Lung (tissue), 12 donors: Measurements from ENCODE around the gene COL4A1. TPM values are rescaled to one million over a fixed set of nuclear protein-coding genes. Genes with fewer than 3 reads are reported as not detected.

Experiments
- ATAC-seq: fragments of 200-7000 bp; cut with Tn5 transposase; one replicate; pipeline ENCODE4 v1.9.1; 2020; ENCODE audit warnings: moderate number of reproducible peaks; ENCODE audit not compliant: insufficient read depth, low FRiP score
- DNase-seq, 3 donors: peaks; one replicate each; pipeline ENCODE4 v3.0.0-alpha.2; 2013 to 2017
- H3K27ac ChIP-seq, 2 donors: one replicate each; pipeline ENCODE4 v1.5.1; 2013; ENCODE audit warnings: mild to moderate bottlenecking in 2 of 2, moderate library complexity in 2 of 2, control low read depth in 1 of 2, inconsistent platforms in 1 of 2, low read depth in 1 of 2, low read length in 1 of 2
- H3K27me3 ChIP-seq, 3 donors: one replicate each; pipeline ENCODE4 v1.5.1; 2013; ENCODE audit warnings: low read length in 2 of 3; ENCODE audit not compliant: control insufficient read depth in 3 of 3, insufficient read depth in 3 of 3
- H3K36me3 ChIP-seq, 4 donors: one replicate each; pipeline ENCODE4 v1.5.1; 2013; ENCODE audit warnings: low read length in 4 of 4, mild to moderate bottlenecking in 1 of 4, moderate library complexity in 1 of 4; ENCODE audit not compliant: control insufficient read depth in 4 of 4, insufficient read depth in 4 of 4
- H3K4me1 ChIP-seq, 5 donors: one replicate each; pipeline ENCODE4 v1.5.1; 2013; ENCODE audit warnings: low read length in 5 of 5, mild to moderate bottlenecking in 2 of 5, moderate library complexity in 1 of 5; ENCODE audit not compliant: control insufficient read depth in 5 of 5, insufficient read depth in 5 of 5
- H3K4me3 ChIP-seq: one replicate; pipeline ENCODE4 v1.5.1; 2013; ENCODE audit warnings: mild to moderate bottlenecking, control low read depth, moderate library complexity
- H3K9ac ChIP-seq, 2 donors: one replicate each; pipeline ENCODE4 v1.5.1; 2013; ENCODE audit warnings: low read length in 2 of 2, control low read depth in 1 of 2; ENCODE audit not compliant: insufficient read depth in 1 of 2
- H3K9me3 ChIP-seq, 4 donors: one replicate each; pipeline ENCODE4 v1.5.1; 2013; ENCODE audit warnings: low read length in 3 of 4, mild to moderate bottlenecking in 1 of 4, moderate library complexity in 1 of 4; ENCODE audit not compliant: control insufficient read depth in 4 of 4, insufficient read depth in 3 of 4
- CTCF ChIP-seq: IDR thresholded peaks from 2 replicates; pipeline ENCODE4 v1.5.1; 2012; ENCODE audit warnings: mild to moderate bottlenecking; ENCODE audit errors: control extremely low read depth, extremely low read depth
- WGBS, 2 donors: extraction: QIAGEN DNeasy Blood & Tissue Kit; methylation state at CpG; one replicate each; pipeline ENCODE4 v1.1.7; 2013; 5-methylcytosine and 5-hydroxymethylcytosine counted together
- polyA plus RNA-seq, 2 donors: library from polyadenylated mRNA; stranded (reverse); fragments of 200-250 nt; gene quantifications; one replicate each; pipeline ENCODE4 v1.2.1, GENCODE V29; 2013
- total RNA-seq, 2 donors: library from RNA; depleted of rRNA in 1 of 2; stranded (reverse); fragments of >200 nt in 1 of 2; gene quantifications; one replicate each; pipeline ENCODE4 v1.2.1, GENCODE V29; 2014 to 2021
- donor health status: control.
- donor health status: control.
- donor health status: Bipolar disorder and iron deficiency.
- donor health status: healthy.
- donor health status: DM: yes; HTN: yes; CAD: no.

The COL4A1 gene
- total and polyA plus RNA-seq, 4 donors = 114 to 1,051 (median 318) TPM

DNA sequence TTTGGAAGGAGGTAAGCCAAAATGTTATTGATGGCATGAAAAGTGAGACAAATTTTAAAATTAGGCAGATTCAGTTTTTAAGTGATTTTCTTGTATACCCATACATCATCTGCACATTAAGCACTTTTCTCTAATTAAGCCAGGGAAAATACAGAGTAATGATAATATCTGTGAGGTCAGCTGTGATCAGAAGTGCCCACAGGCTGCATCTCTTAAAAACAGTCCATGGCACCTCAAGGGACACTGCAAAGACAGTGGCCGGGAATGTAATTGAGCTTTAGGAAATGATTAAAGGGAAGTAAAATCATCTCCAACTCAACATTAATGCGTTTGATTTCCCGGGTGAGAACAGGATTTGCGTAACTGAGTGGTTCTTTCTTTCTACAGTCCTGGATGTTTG, 2.0 kb downstream of the COL4A1 start:
- peaks cover 17 to 51% (median 28%) of the 10 kb centered on the region in 5 donors for H3K4me1 ChIP-seq
- H3K9me3 ChIP-seq = no peaks in the 10 kb centered on the region
- peak overlapping the region; percentile 27 to 97 for H3K27ac ChIP-seq
- no peak for TF ChIP-seq CTCF
- H3K4me3 ChIP-seq = peak overlapping the region; percentile 37
- WGBS, 2 donors = 28 to 41% methylated on average over 4 of the region's 4 CpGs
- no peaks in the 10 kb centered on the region for H3K27me3 ChIP-seq
- DNase-seq (no peak), ATAC-seq (no peak)
- H3K36me3 ChIP-seq = peaks cover 0 to 9% (median 1%) of the 10 kb centered on the region in 4 donors
- H3K9ac ChIP-seq = peak overlapping the region in 1 of 2 donors; percentile 75

DNA sequence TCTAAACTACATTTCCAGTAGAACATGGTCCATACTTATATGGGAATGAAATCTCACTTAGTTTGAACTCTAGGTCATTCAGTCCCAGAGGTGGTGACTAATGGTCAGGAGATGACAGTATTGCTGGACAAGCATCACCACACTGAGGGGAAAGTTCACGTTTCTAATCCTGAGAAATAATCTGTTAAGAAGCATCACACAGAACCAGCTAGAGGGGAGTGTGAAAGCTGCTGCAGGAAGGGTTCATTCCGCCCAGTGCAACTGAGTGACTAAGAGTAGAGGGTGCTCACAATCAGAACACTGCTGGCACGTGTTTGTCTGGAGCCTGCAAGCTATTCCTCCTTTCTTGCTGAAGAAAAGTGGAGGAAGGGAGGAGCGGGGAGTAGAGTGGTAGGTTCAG, 2.7 kb downstream of the COL4A1 start:
- peaks cover 20 to 52% (median 29%) of the 10 kb centered on the region in 5 donors for H3K4me1 ChIP-seq
- H3K36me3 ChIP-seq = peaks cover 0 to 4% (median 1%) of the 10 kb centered on the region in 4 donors
- ATAC-seq (no peak), DNase-seq (no peak)
- peak overlapping the region in 1 of 2 donors; percentile 63 for H3K9ac ChIP-seq
- no peak overlapping the region for H3K4me3 ChIP-seq
- H3K27me3 ChIP-seq = no peaks in the 10 kb centered on the region
- WGBS, 2 donors = 56 to 60% methylated on average over 4 of the region's 4 CpGs
- TF ChIP-seq CTCF = no peak
- peak overlapping the region in 1 of 2 donors; percentile 62 for H3K27ac ChIP-seq
- H3K9me3 ChIP-seq = no peaks in the 10 kb centered on the region

- ATAC-seq = no peak
- peaks cover 0 to 3% (median 1%) of the 10 kb centered on the region in 4 donors for H3K36me3 ChIP-seq
- WGBS, 2 donors = 65 to 76% methylated on average over 7 of the region's 7 CpGs
- peaks cover 23 to 52% (median 27%) of the 10 kb centered on the region in 5 donors for H3K4me1 ChIP-seq
- no peak for TF ChIP-seq CTCF
- H3K27ac ChIP-seq = peak overlapping the region; percentile 29 to 63
- no peak overlapping the region for H3K4me3 ChIP-seq
- no peaks in the 10 kb centered on the region for H3K9me3 ChIP-seq
- no peak for DNase-seq
- H3K27me3 ChIP-seq = no peaks in the 10 kb centered on the region
- no peak overlapping the region for H3K9ac ChIP-seq
Measured at GRCh38 chr13:110303644-110304043, 3.3 kb downstream of the COL4A1 start.

- peaks cover 0 to 3% (median 1%) of the 10 kb centered on the region in 4 donors for H3K36me3 ChIP-seq
- H3K9me3 ChIP-seq = no peaks in the 10 kb centered on the region
- peak overlapping the region in 1 of 2 donors; percentile 63 for H3K27ac ChIP-seq
- H3K9ac ChIP-seq = no peak overlapping the region
- no peak for DNase-seq
- no peak overlapping the region for H3K4me3 ChIP-seq
- WGBS, 2 donors = 86 to 96% methylated on average over 2 of the region's 2 CpGs
- no peak for ATAC-seq
- no peak for TF ChIP-seq CTCF
- H3K27me3 ChIP-seq = no peaks in the 10 kb centered on the region
- H3K4me1 ChIP-seq = peaks cover 26 to 57% (median 27%) of the 10 kb centered on the region in 5 donors
Measured at GRCh38 chr13:110302997-110303396, 4.0 kb downstream of the COL4A1 start.
